Prostate gland (tissue), 2 donors: ENCODE measurements around the gene RNASET2. TPM values are rescaled to one million over a fixed set of nuclear protein-coding genes. Genes with fewer than 3 reads are reported as not detected.

Experiments used
- DNase-seq: peaks from one replicate; pipeline ENCODE4 v3.0.0-alpha.2; 2019; ENCODE audit warnings: low spot score
- H3K27ac ChIP-seq, 2 donors: fragments of 200-600 bp; sonication (generic); 2 replicates each; pipeline ENCODE4 v1.5.1; 2017 to 2019
- H3K27me3 ChIP-seq: fragments of 200-600 bp; sonication (generic); replicated peaks from 2 replicates; pipeline ENCODE4 v1.5.1; 2019; ENCODE audit not compliant: insufficient read depth
- H3K36me3 ChIP-seq, 2 donors: fragments of 200-600 bp; sonication (generic); 1 replicate in 1 of 2; 2 replicates in 1 of 2; pipeline versions ENCODE4 v1.5.1 to v1.8.1; 2017 to 2019
- H3K4me1 ChIP-seq: fragments of 200-600 bp; sonication (generic); replicated peaks from 2 replicates; pipeline ENCODE4 v1.5.1; 2019
- H3K4me3 ChIP-seq, 2 donors: fragments of 200-600 bp; sonication (generic); 2 replicates each; pipeline ENCODE4 v1.5.1; 2017 to 2019
- H3K9me3 ChIP-seq: fragments of 200-600 bp; sonication (generic); 2 replicates; pipeline ENCODE4 v1.5.1; 2017
- POLR2A ChIP-seq: fragments of 450-650 bp; IDR thresholded peaks from one replicate; pipeline ENCODE4 v1.6.1; 2016; ENCODE audit warnings: antibody characterized with exemption, mild to moderate bottlenecking
- POLR2AphosphoS5 ChIP-seq: sonication (generic); formaldehyde crosslinking; IDR thresholded peaks from one replicate; pipeline ENCODE4 v1.6.1; 2017; ENCODE audit warnings: antibody characterized with exemption
- WGBS: methylation state at CpG from one replicate; pipeline ENCODE4 v1.1.5; 2018; 5-methylcytosine and 5-hydroxymethylcytosine counted together
- intact Hi-C: fragments of 100-400 bp; cut with DNase I; formaldehyde crosslinking; loops from one replicate; pipeline ENCODE4 v1.14.2; 2022
- total RNA-seq, 2 donors: library from RNA; depleted of rRNA; stranded (reverse); fragments of >200 nt; gene quantifications; one replicate each; pipeline ENCODE4 v1.1.0, GENCODE V29; 2016
- TF ChIP-seq, protein P1 (sequence below), 4 experiments: fragments of 200-600 bp in 2 of 4; fragments of 450-650 bp in 2 of 4; sonication (generic) in 2 of 4; IDR thresholded peaks; 1 replicate in 3 of 4; 2 replicates in 1 of 4; pipeline ENCODE4 v1.5.1; 2016 to 2019; ENCODE audit warnings: antibody characterized with exemption in 4 of 4, mild to moderate bottlenecking in 2 of 4, moderate library complexity in 2 of 4

The RNASET2 gene, protein sequence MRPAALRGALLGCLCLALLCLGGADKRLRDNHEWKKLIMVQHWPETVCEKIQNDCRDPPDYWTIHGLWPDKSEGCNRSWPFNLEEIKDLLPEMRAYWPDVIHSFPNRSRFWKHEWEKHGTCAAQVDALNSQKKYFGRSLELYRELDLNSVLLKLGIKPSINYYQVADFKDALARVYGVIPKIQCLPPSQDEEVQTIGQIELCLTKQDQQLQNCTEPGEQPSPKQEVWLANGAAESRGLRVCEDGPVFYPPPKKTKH
- 100 to 1,000 TPM in 1 of 2 donors, 10 to 100 TPM in 1; 81.3 to 180 TPM for total RNA-seq

DNA sequence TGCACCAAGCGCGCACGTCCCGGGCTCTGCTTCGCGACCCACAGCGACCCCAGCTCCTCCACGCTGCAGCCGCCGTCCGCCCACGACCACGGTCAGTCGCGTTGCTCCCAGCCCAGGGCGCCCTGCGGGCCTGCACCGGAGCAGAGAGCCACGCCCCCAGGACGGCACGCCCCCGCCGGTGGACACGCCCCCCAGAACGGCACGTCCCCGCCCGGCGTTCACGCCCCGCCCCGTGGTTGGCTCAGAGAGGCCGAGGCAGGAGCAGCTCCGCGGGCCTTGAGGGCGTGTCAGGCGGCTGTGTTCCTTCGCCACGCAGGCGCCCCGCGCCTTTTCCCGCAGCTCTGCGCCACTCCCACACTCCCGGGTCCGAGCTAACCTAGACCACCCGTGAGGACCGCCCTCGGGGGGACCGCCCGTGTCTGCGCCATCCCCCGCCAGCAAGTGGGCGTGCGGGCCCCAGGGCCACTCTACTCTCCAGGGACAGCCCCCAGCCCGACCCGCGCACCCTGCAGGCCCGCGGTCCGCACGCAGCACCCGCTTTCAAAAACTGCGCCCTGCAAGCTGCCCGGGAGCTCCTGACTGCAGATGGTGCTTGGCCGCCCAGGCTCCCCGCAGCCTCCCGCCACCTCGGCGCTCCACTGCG is at the start of gene RNASET2:
Gene RNASET2 (minus strand): TSS at position 107 of the 643 bp plus-strand sequence. CDS start 368 bp downstream, outside the sequence.
- intact Hi-C loops = no loop called here
- Histone ChIP-seq H3K4me1 (no peaks in the 10 kb centered on the region), H3K9me3 (no peaks in the 10 kb centered on the region), H3K27ac (peak within 1 kb of the TSS; percentile 88 to 92), H3K4me3 (peak within 1 kb of the TSS; percentile 57 to 77), H3K27me3 (no peaks in the 10 kb centered on the region), H3K36me3 (no peaks in the 10 kb centered on the region)
- peak; percentile 96 for DNase-seq
- 0% methylated on average over 17 of the region's 71 CpGs for WGBS
- peak; percentile 92 for TF ChIP-seq POLR2A
- TF ChIP-seq, protein P1, sequence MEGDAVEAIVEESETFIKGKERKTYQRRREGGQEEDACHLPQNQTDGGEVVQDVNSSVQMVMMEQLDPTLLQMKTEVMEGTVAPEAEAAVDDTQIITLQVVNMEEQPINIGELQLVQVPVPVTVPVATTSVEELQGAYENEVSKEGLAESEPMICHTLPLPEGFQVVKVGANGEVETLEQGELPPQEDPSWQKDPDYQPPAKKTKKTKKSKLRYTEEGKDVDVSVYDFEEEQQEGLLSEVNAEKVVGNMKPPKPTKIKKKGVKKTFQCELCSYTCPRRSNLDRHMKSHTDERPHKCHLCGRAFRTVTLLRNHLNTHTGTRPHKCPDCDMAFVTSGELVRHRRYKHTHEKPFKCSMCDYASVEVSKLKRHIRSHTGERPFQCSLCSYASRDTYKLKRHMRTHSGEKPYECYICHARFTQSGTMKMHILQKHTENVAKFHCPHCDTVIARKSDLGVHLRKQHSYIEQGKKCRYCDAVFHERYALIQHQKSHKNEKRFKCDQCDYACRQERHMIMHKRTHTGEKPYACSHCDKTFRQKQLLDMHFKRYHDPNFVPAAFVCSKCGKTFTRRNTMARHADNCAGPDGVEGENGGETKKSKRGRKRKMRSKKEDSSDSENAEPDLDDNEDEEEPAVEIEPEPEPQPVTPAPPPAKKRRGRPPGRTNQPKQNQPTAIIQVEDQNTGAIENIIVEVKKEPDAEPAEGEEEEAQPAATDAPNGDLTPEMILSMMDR (IDR thresholded peaks at IDR 0.05) = peak in 1 of 4 experiments; percentile 5
- peak; percentile 86 for TF ChIP-seq POLR2AphosphoS5

DNA sequence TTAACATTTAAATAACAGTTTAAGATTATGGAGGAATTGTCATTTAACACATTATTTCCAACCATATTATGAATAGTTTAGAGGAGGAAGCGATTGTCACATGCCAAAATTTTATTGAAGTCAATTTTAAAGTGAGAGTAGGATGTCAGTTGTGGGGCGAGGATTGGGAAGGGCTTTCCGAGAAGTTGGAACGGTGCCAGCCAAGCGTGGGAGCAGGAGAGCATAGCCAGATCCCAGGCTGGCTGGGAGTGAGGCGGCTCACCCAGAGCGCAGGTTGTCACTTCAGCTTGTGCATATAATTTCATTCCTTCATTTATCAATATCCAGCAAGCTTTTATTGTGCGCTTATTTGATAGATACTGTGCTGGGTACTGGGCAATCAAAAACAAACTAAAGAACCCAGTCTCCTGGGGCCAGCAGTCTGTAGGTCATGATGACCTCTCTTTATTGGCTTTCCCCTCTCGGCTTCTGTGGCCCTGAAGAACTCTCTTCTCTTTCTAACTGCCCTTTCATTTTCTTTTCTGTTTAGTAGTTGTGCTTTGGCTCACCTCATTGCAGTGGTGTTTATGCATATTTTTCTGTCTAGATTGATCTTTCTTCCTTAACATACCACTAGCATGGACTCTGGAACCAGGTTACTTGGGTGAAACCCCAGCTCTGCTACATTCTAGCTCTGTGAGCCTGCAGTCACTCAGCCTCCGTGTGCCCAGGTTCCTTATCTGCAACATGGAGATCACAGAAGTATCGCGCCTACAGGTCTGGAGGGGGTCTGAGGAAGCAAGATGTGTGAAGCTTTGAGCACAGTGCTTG is 49.2 kb upstream of the RNASET2 start:
- TF ChIP-seq, protein P1 (IDR thresholded peaks at IDR 0.05) = no peak
- TF ChIP-seq POLR2AphosphoS5 (no peak), POLR2A (no peak)
- Histone ChIP-seq H3K4me1 (no peaks in the 10 kb centered on the region), H3K9me3 (no peaks in the 10 kb centered on the region), H3K4me3 (no peak overlapping the region), H3K36me3 (no peaks in the 10 kb centered on the region), H3K27me3 (no peaks in the 10 kb centered on the region), H3K27ac (no peak overlapping the region)
- DNase-seq = no peak
- WGBS = 73% methylated on average over 12 of the region's 12 CpGs
- intact Hi-C loops = no loop called here

DNA sequence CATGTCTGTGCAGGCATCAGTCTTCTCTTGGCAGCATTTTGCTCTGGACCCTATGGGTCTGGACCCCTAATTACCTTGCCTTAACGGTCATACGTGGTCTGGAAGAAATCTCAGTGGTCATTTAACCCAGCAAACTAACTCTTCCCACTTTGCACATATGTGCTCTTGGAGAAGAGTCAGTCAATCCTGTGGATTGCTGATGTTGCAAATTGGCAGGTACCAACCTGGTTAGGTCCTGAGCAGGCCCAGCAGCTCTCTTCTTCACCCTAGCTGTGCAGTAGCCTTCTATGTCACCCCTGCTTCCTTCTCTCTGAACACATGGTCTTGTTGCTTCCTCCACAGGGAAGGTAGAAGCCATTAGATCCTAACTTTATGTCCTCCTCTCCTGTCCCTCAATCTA is 44.4 kb upstream of the RNASET2 start:
- no peak for DNase-seq
- H3K9me3 ChIP-seq = no peaks in the 10 kb centered on the region
- no peaks in the 10 kb centered on the region for H3K4me1 ChIP-seq
- H3K27ac ChIP-seq = no peak overlapping the region
- H3K36me3 ChIP-seq = no peaks in the 10 kb centered on the region
- no peaks in the 10 kb centered on the region for H3K27me3 ChIP-seq
- TF ChIP-seq, protein P1 (IDR thresholded peaks at IDR 0.05) = no peak
- TF ChIP-seq POLR2AphosphoS5 (no peak), POLR2A (no peak)
- intact Hi-C loops = no loop called here
- H3K4me3 ChIP-seq = no peak overlapping the region
- 81% methylated on average over 2 of the region's 2 CpGs for WGBS

DNA sequence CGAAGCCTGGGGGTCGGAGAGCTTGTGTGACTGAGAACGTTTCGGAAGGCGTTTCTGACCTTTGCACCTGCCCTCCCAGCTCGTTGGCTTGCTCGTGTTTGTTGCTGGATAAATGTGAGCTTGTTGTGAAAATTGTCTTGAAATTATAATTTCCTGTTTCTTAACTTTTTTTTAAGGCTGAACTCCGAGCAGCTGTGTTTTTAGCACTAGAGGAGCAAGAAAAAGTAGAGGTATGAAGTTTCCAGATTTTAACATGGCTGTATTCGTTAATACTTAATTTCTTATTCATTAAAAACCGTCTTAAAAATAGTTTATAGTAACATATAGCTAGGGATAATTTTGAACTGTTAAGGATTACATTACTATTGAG is 43.5 kb upstream of the RNASET2 start:
- 1% methylated on average over 10 of the region's 10 CpGs for WGBS
- Histone ChIP-seq H3K36me3 (no peaks in the 10 kb centered on the region), H3K27me3 (no peaks in the 10 kb centered on the region), H3K27ac (peak overlapping the region; percentile 73 to 74), H3K4me3 (peak overlapping the region; percentile 86 to 88), H3K4me1 (no peaks in the 10 kb centered on the region), H3K9me3 (no peaks in the 10 kb centered on the region)
- intact Hi-C loops = loop anchor here (5.0 kb wide), 2 partner anchors 48 to 142 kb away; no protein-coding TSS in a partner anchor
- TF ChIP-seq POLR2AphosphoS5 (no peak), POLR2A (no peak)
- TF ChIP-seq, protein P1 (IDR thresholded peaks at IDR 0.05) = no peak
- DNase-seq = no peak
